Ishikawa (cell line): ENCODE measurements around the gene SRPK2.

Experiments used
- CEBPB ChIP-seq: IDR thresholded peaks from 2 replicates; pipeline ENCODE4 v1.6.1; 2012
- CREB1 ChIP-seq: IDR thresholded peaks from 2 replicates; pipeline ENCODE4 v1.6.1; 2012; ENCODE audit warnings: low read depth
- EP300 ChIP-seq: IDR thresholded peaks from 2 replicates; pipeline ENCODE4 v1.6.1; 2012; ENCODE audit warnings: borderline replicate concordance
- FOXM1 ChIP-seq: IDR thresholded peaks from 2 replicates; pipeline ENCODE4 v1.6.1; 2012; ENCODE audit warnings: low read depth, borderline replicate concordance
- TAF1 ChIP-seq: IDR thresholded peaks from 2 replicates; pipeline ENCODE4 v1.6.1; 2012; ENCODE audit warnings: low read depth, mild to moderate bottlenecking
- TCF12 ChIP-seq: IDR thresholded peaks from 2 replicates; pipeline ENCODE4 v1.6.1; 2012; ENCODE audit warnings: low read depth
- YY1 ChIP-seq: IDR thresholded peaks from 2 replicates; pipeline ENCODE4 v1.6.1; 2012; ENCODE audit warnings: low read depth
- ZBTB7A ChIP-seq: IDR thresholded peaks from 2 replicates; pipeline ENCODE4 v1.6.1; 2012; ENCODE audit warnings: low read depth
- TF ChIP-seq, protein P1 (sequence below): IDR thresholded peaks from 2 replicates; pipeline ENCODE4 v1.6.1; 2012
- TF ChIP-seq, protein P2 (sequence below): IDR thresholded peaks from 2 replicates; pipeline ENCODE4 v1.6.1; 2012; ENCODE audit warnings: low read depth, mild to moderate bottlenecking

DNA sequence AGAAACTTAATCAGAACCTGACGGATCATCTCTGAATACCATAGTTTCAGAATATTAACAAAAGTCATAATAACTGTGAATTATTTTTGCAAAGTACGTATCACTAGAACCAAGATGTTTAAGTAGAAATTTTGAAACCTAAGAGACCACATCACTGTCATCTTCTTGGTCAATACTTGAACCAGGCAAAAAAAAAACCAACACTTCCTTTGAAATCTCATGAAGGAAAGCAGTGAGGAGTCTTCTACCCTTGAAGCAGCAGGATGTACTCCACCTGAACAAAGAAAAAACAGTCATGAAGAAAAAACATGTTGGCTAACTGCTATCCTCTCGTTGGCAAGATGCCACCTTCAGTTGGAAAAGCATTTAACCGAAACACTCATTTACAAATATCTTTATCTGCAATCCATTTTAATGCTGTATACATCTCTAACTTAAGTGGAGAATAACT, 82.4 kb downstream of the SRPK2 start:
- TF ChIP-seq TAF1, result no peak
- no peak for TF ChIP-seq CREB1
- TF ChIP-seq YY1, result no peak
- TF ChIP-seq ZBTB7A, result no peak
- TF ChIP-seq EP300, result no peak
- TF ChIP-seq FOXM1, result no peak
- TF ChIP-seq, protein P1, sequence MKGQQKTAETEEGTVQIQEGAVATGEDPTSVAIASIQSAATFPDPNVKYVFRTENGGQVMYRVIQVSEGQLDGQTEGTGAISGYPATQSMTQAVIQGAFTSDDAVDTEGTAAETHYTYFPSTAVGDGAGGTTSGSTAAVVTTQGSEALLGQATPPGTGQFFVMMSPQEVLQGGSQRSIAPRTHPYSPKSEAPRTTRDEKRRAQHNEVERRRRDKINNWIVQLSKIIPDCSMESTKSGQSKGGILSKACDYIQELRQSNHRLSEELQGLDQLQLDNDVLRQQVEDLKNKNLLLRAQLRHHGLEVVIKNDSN, result no peak
- TF ChIP-seq CEBPB, result no peak
- TF ChIP-seq, protein P2, sequence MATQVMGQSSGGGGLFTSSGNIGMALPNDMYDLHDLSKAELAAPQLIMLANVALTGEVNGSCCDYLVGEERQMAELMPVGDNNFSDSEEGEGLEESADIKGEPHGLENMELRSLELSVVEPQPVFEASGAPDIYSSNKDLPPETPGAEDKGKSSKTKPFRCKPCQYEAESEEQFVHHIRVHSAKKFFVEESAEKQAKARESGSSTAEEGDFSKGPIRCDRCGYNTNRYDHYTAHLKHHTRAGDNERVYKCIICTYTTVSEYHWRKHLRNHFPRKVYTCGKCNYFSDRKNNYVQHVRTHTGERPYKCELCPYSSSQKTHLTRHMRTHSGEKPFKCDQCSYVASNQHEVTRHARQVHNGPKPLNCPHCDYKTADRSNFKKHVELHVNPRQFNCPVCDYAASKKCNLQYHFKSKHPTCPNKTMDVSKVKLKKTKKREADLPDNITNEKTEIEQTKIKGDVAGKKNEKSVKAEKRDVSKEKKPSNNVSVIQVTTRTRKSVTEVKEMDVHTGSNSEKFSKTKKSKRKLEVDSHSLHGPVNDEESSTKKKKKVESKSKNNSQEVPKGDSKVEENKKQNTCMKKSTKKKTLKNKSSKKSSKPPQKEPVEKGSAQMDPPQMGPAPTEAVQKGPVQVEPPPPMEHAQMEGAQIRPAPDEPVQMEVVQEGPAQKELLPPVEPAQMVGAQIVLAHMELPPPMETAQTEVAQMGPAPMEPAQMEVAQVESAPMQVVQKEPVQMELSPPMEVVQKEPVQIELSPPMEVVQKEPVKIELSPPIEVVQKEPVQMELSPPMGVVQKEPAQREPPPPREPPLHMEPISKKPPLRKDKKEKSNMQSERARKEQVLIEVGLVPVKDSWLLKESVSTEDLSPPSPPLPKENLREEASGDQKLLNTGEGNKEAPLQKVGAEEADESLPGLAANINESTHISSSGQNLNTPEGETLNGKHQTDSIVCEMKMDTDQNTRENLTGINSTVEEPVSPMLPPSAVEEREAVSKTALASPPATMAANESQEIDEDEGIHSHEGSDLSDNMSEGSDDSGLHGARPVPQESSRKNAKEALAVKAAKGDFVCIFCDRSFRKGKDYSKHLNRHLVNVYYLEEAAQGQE, result no peak
- no peak for TF ChIP-seq TCF12
